CD4-positive, alpha-beta T cell (primary cell): ENCODE results near the gene YIPF3. TPM values are rescaled to one million over a fixed set of nuclear protein-coding genes. Genes with fewer than 3 reads are reported as not detected.
"Not testable (repeated sequence)": the region's sequence is repeated elsewhere in the genome, so short reads cannot be mapped to it uniquely, and the experiment has no call there.

Experiments
- ATAC-seq: fragments of 200-7000 bp; cut with Tn5 transposase; one replicate; pipeline ENCODE4 v1.10.0; 2022; ENCODE audit warnings: mild to moderate bottlenecking; ENCODE audit not compliant: poor library complexity
- CTCF ChIA-PET: fragments of 350-600 bp; sonication (Branson Sonifier 250); formaldehyde crosslinking; loops from one replicate; lab custom pipeline; 2021; ENCODE audit warnings: antibody characterized with exemption, inconsistent platforms; lab: Charles Lee
- POLR2A ChIA-PET: fragments of 350-600 bp; sonication (Branson Sonifier 250); formaldehyde crosslinking; loops from one replicate; lab custom pipeline; 2021; ENCODE audit warnings: antibody characterized with exemption, inconsistent platforms; lab: Charles Lee
- DNase-seq, 14 experiments: peaks; one replicate each; pipeline ENCODE4 v3.0.0-alpha.2; 2013 to 2020; ENCODE audit warnings: mixed read lengths in 2 of 14
- H3K27ac ChIP-seq, 2 donors: one replicate each; pipeline versions ENCODE4 v1.5.1 to v1.7.0; 2013; ENCODE audit warnings: low read length in 2 of 2, low read depth in 1 of 2, mild to moderate bottlenecking in 1 of 2
- H3K27me3 ChIP-seq, 2 experiments: 1 replicate in 1 of 2; 2 replicates in 1 of 2; pipeline versions ENCODE4 v1.6.1 to v1.7.0; 2013; ENCODE audit warnings: low read length in 2 of 2, control low read depth in 1 of 2, mild to moderate bottlenecking in 1 of 2, moderate library complexity in 1 of 2; ENCODE audit not compliant: insufficient read depth in 2 of 2, control insufficient read depth in 1 of 2
- H3K36me3 ChIP-seq: one replicate; pipeline ENCODE4 v1.6.1; 2013; ENCODE audit warnings: low read length, control low read depth; ENCODE audit not compliant: insufficient read depth
- H3K4me1 ChIP-seq: one replicate; pipeline ENCODE4 v1.6.1; 2013; ENCODE audit warnings: low read length, control low read depth; ENCODE audit not compliant: insufficient read depth
- H3K4me3 ChIP-seq: one replicate; pipeline ENCODE4 v1.5.1; 2013; ENCODE audit warnings: mild to moderate bottlenecking, low read length, moderate library complexity
- H3K9me3 ChIP-seq, 2 experiments: 1 replicate in 1 of 2; 2 replicates in 1 of 2; pipeline versions ENCODE4 v1.6.1 to v1.7.0; 2013; ENCODE audit warnings: low read length in 2 of 2, mild to moderate bottlenecking in 2 of 2, control low read depth in 1 of 2, moderate library complexity in 1 of 2; ENCODE audit not compliant: control insufficient read depth in 1 of 2, insufficient read depth in 1 of 2
- H3K27ac Mint-ChIP-seq: one replicate; pipeline ENCODE4 v1.8.0; 2020; ENCODE audit warnings: mixed read lengths
- H3K27me3 Mint-ChIP-seq: one replicate; pipeline ENCODE4 v1.8.0; 2021; ENCODE audit warnings: mixed read lengths
- H3K36me3 Mint-ChIP-seq: one replicate; pipeline ENCODE4 v1.8.0; 2021; ENCODE audit warnings: low read depth, mixed read lengths
- H3K4me1 Mint-ChIP-seq: one replicate; pipeline ENCODE4 v1.8.0; 2021; ENCODE audit warnings: low read depth, mixed read lengths
- H3K4me3 Mint-ChIP-seq: one replicate; pipeline ENCODE4 v1.8.0; 2020; ENCODE audit warnings: mild to moderate bottlenecking, mixed read lengths
- H3K9me3 Mint-ChIP-seq: one replicate; pipeline ENCODE4 v1.8.0; 2020; ENCODE audit warnings: mixed read lengths
- intact Hi-C, 2 experiments: fragments of 100-400 bp; cut with DNase I in 1 of 2; cut with micrococcal nuclease in 1 of 2; formaldehyde crosslinking; loops; one replicate each; pipeline versions ENCODE4 v1.15.1 to v1.9.0; 2023 to 2025; cut with DNase I, micrococcal nuclease
- polyA plus RNA-seq, 2 donors: library from polyadenylated mRNA; unstranded; fragments of 120-200 nt; gene quantifications; one replicate each; pipeline ENCODE4 v1.2.1, GENCODE V29; 2013
- total RNA-seq, 174 experiments: library from RNA in 2 of 174; stranded (reverse) in 2 of 174; gene quantifications; one replicate each; pipeline ENCODE4 v1.2.3 and lab custom pipeline; 2021 to 2026
- TF ChIP-seq, protein P1 (sequence below): fragments of 200-600 bp; IDR thresholded peaks from one replicate; pipeline ENCODE4 v1.8.0; 2022; ENCODE audit warnings: antibody characterized with exemption, mild to moderate bottlenecking

YIPF3 gene
- total RNA-seq = 10 to 100 TPM; 36.5 to 37.9 TPM
- 62.8 TPM for polyA plus RNA-seq (2013, experiment 1 of 2)
- 60.9 TPM for polyA plus RNA-seq (2013, experiment 2 of 2)
- 17.7 to 75.6 (median 44.6) reads per million in 172 experiments for total RNA-seq (lab: John Stamatoyannopoulos, UW)

GRCh38 chr6:43516697-43517504 lies at the start of gene YIPF3, which contains the start of gene POLR1C:
TSS of gene YIPF3 (minus strand) at chr6:43516926. CDS start at chr6:43516807, 119 bp downstream.
TSS of gene POLR1C (plus strand) at chr6:43517089. CDS start at chr6:43517110, 21 bp downstream.
- peak; percentile 91 to 98 (median 96) for DNase-seq
- ChIA-PET POLR2A (interaction anchor here (0.6 to 2.5 kb wide), 16 partner anchors 10 to 772 kb away, joined by 3 to 16 read pairs (median 4); partner anchors contain the start of genes ABCC10, CUL7, GTPBP2 and PEX6), CTCF (interaction anchor here (0.7 to 1.7 kb wide), 3 partner anchors 10 to 1730 kb away, joined by 3 to 10 read pairs (median 3); partner anchors contain the start of gene TOMM6)
- Mint-ChIP-seq H3K4me1 (peaks cover 33% of the 10 kb centered on the region), H3K27me3 (no peaks in the 10 kb centered on the region), H3K9me3 (no peaks in the 10 kb centered on the region), H3K36me3 (peaks cover 18% of the 10 kb centered on the region), H3K4me3 (no peak within 1 kb of the TSS), H3K27ac (no peak within 1 kb of the TSS)
- H3K9me3 ChIP-seq = no peaks in the 10 kb centered on the region
- peaks cover 68% of the 10 kb centered on the region for H3K36me3 ChIP-seq
- intact Hi-C loops = loop anchor here in 1 of 2 experiments (1.0 to 5.0 kb wide), 6 partner anchors 40 to 590 kb away; partner anchors contain the start of genes ABCC10, CNPY3, GTPBP2 and POLH
- H3K27me3 ChIP-seq = no peaks in the 10 kb centered on the region
- peak; percentile 96 for ATAC-seq
- peak within 1 kb of the TSS; percentile 100 for H3K4me3 ChIP-seq
- H3K4me1 ChIP-seq = peaks cover 43% of the 10 kb centered on the region
- peak within 1 kb of the TSS; percentile 81 to 90 for H3K27ac ChIP-seq
- TF ChIP-seq, protein P1, sequence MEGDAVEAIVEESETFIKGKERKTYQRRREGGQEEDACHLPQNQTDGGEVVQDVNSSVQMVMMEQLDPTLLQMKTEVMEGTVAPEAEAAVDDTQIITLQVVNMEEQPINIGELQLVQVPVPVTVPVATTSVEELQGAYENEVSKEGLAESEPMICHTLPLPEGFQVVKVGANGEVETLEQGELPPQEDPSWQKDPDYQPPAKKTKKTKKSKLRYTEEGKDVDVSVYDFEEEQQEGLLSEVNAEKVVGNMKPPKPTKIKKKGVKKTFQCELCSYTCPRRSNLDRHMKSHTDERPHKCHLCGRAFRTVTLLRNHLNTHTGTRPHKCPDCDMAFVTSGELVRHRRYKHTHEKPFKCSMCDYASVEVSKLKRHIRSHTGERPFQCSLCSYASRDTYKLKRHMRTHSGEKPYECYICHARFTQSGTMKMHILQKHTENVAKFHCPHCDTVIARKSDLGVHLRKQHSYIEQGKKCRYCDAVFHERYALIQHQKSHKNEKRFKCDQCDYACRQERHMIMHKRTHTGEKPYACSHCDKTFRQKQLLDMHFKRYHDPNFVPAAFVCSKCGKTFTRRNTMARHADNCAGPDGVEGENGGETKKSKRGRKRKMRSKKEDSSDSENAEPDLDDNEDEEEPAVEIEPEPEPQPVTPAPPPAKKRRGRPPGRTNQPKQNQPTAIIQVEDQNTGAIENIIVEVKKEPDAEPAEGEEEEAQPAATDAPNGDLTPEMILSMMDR = no peak

DNA sequence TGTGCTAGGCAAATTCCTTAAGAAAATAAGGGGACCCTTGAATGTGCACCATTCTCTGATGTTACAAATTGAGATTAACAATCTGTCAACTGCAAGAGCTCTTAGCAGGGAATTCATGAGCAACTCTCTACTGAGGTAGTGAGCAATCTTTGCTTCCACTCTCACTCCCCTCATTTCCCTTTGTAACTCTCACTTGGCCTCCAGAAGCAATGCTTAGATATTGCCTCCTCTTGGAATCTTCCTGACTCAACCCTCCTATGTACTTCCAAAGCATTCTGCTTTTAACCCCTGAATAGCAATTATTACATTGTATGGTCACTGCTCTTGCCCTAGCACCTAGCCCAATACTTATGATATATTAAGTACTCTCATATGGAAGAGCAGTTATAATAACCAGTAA lies 42.6 kb upstream of the YIPF3 start:
- no peak overlapping the region for H3K4me3 ChIP-seq
- Mint-ChIP-seq H3K4me1 (no peaks in the 10 kb centered on the region), H3K4me3 (no peak overlapping the region), H3K27me3 (no peaks in the 10 kb centered on the region), H3K27ac (no peak overlapping the region), H3K36me3 (peaks cover 93% of the 10 kb centered on the region), H3K9me3 (no peaks in the 10 kb centered on the region)
- no peak overlapping the region for H3K27ac ChIP-seq
- DNase-seq (no peak), ATAC-seq (no peak)
- intact Hi-C loops = no loop called here
- H3K36me3 ChIP-seq = peaks cover 90% of the 10 kb centered on the region
- no peaks in the 10 kb centered on the region for H3K4me1 ChIP-seq
- ChIA-PET CTCF (no interaction called here), POLR2A (no interaction called here)
- no peaks in the 10 kb centered on the region for H3K27me3 ChIP-seq
- TF ChIP-seq, protein P1 = no peak
- H3K9me3 ChIP-seq = no peaks in the 10 kb centered on the region

- intact Hi-C loops, H3K9me3 Mint-ChIP-seq, DNase-seq, H3K27ac Mint-ChIP-seq, H3K27ac ChIP-seq, H3K27me3 Mint-ChIP-seq, H3K4me3 Mint-ChIP-seq, H3K9me3 ChIP-seq, H3K27me3 ChIP-seq, CTCF ChIA-PET, H3K4me1 ChIP-seq, H3K4me1 Mint-ChIP-seq, H3K4me3 ChIP-seq, ATAC-seq, POLR2A ChIA-PET: not testable (repeated sequence)
- H3K36me3 Mint-ChIP-seq = peaks cover 98% of the 10 kb centered on the region
- peaks cover 87% of the 10 kb centered on the region for H3K36me3 ChIP-seq
Observed at GRCh38 chr6:43557620-43558019, 40.9 kb upstream of the YIPF3 start.
